Mesodermal cell (in vitro differentiated cells): ENCODE data around the gene PPP2R5B.
"Not testable (repeated sequence)": the region's sequence is repeated elsewhere in the genome, so short reads cannot be mapped to it uniquely, and the experiment has no call there.

ENCODE experiments used
- H3K27ac ChIP-seq: 2 replicates; pipeline ENCODE4 v1.7.0; 2013; ENCODE audit warnings: mild to moderate bottlenecking, low read depth, low read length, moderate library complexity; ENCODE audit not compliant: severe bottlenecking
- H3K36me3 ChIP-seq: 2 replicates; pipeline ENCODE4 v1.7.1; 2013; ENCODE audit warnings: mild to moderate bottlenecking, low read length, moderate library complexity; ENCODE audit not compliant: control insufficient read depth, insufficient read depth
- H3K4me1 ChIP-seq: one replicate; pipeline ENCODE4 v1.7.1; 2013; ENCODE audit warnings: mild to moderate bottlenecking, low read length; ENCODE audit not compliant: insufficient read depth, control insufficient read depth, poor library complexity, severe bottlenecking
- H3K4me3 ChIP-seq: 2 replicates; pipeline ENCODE4 v1.7.0; 2013; ENCODE audit warnings: low read length, control low read depth, mild to moderate bottlenecking; ENCODE audit not compliant: insufficient read depth, poor library complexity, severe bottlenecking; ENCODE audit errors: extremely low read depth
- H3K9me3 ChIP-seq: 2 replicates; pipeline ENCODE4 v1.7.1; 2013; ENCODE audit warnings: mild to moderate bottlenecking, low read length, moderate library complexity; ENCODE audit not compliant: control insufficient read depth
- WGBS, 2 experiments: methylation state at CpG; one replicate each; pipeline ENCODE4 v1.1.5; 2013; ENCODE audit warnings: missing lambda C conversion rate in 2 of 2; ENCODE audit not compliant: insufficient coverage in 2 of 2; 5-methylcytosine and 5-hydroxymethylcytosine counted together

The PPP2R5B gene

GRCh38 chr11:64959498-64959897, 35.0 kb downstream of the PPP2R5B start:
- Histone ChIP-seq H3K4me3 (no peak overlapping the region), H3K27ac (no peak overlapping the region), H3K4me1 (no peaks in the 10 kb centered on the region), H3K36me3 (no peaks in the 10 kb centered on the region), H3K9me3 (no peaks in the 10 kb centered on the region)
- WGBS, 2 experiments = 80% methylated on average over 1 of the region's 3 CpGs; no CpG with 5 or more reads in 1 of the 2 experiments

GRCh38 chr11:64960719-64961118, 36.2 kb downstream of the PPP2R5B start:
- no peaks in the 10 kb centered on the region for H3K36me3 ChIP-seq
- H3K27ac ChIP-seq = no peak overlapping the region
- WGBS, 2 experiments = 90 to 93% methylated on average over 3 of the region's 4 CpGs
- H3K4me1 ChIP-seq = no peaks in the 10 kb centered on the region
- no peaks in the 10 kb centered on the region for H3K9me3 ChIP-seq
- H3K4me3 ChIP-seq = no peak overlapping the region

- no peaks in the 10 kb centered on the region for H3K36me3 ChIP-seq
- no peak overlapping the region for H3K4me3 ChIP-seq
- H3K4me1 ChIP-seq = no peaks in the 10 kb centered on the region
- no peaks in the 10 kb centered on the region for H3K9me3 ChIP-seq
- WGBS, 2 experiments = 85 to 97% methylated on average over 3 to 5 of the region's 5 CpGs
- H3K27ac ChIP-seq = no peak overlapping the region
These were observed 38.7 kb downstream of the PPP2R5B start for GRCh38 chr11:64963072-64963631.

GRCh38 chr11:64967375-64967774, 42.9 kb downstream of the PPP2R5B start:
- Histone ChIP-seq H3K36me3 (no peaks in the 10 kb centered on the region), H3K9me3 (no peaks in the 10 kb centered on the region), H3K4me1 (no peaks in the 10 kb centered on the region), H3K4me3 (no peak overlapping the region), H3K27ac (no peak overlapping the region)
- WGBS, 2 experiments = 97 to 100% methylated on average over 2 to 3 of the region's 3 CpGs

- no peaks in the 10 kb centered on the region for H3K9me3 ChIP-seq
- no peak overlapping the region for H3K27ac ChIP-seq
- no peaks in the 10 kb centered on the region for H3K36me3 ChIP-seq
- 75 to 92% methylated on average over 4 to 5 of the region's 5 CpGs for WGBS, 2 experiments
- no peak overlapping the region for H3K4me3 ChIP-seq
- H3K4me1 ChIP-seq = no peaks in the 10 kb centered on the region
These were observed 44.7 kb downstream of the PPP2R5B start for GRCh38 chr11:64969209-64969608.

- no peak overlapping the region for H3K4me3 ChIP-seq
- WGBS, 2 experiments = 93 to 94% methylated on average over 2 to 8 of the region's 8 CpGs
- H3K4me1 ChIP-seq = no peaks in the 10 kb centered on the region
- no peaks in the 10 kb centered on the region for H3K36me3 ChIP-seq
- H3K27ac ChIP-seq = no peak overlapping the region
- H3K9me3 ChIP-seq = no peaks in the 10 kb centered on the region
These were observed 46.3 kb downstream of the PPP2R5B start for GRCh38 chr11:64970731-64971151.

- Histone ChIP-seq H3K9me3 (no peaks in the 10 kb centered on the region), H3K4me3 (no peak within 1 kb of the TSS), H3K36me3 (no peaks in the 10 kb centered on the region), H3K4me1 (no peaks in the 10 kb centered on the region), H3K27ac (no peak within 1 kb of the TSS)
- WGBS, 2 experiments = 91 to 97% methylated on average over 56 to 63 of the region's 69 CpGs
These were observed 47.1 kb downstream of the PPP2R5B start, which contains the start of gene MAJIN for GRCh38 chr11:64971421-64972233. MAJIN (minus strand) TSS chr11:64972108; CDS start chr11:64959405, 12,703 bp downstream.

- Histone ChIP-seq H3K36me3 (no peaks in the 10 kb centered on the region), H3K27ac (no peak overlapping the region), H3K9me3 (no peaks in the 10 kb centered on the region), H3K4me3 (no peak overlapping the region), H3K4me1 (no peaks in the 10 kb centered on the region)
- WGBS, 2 experiments = 89% methylated on average over 3 of the region's 5 CpGs; no CpG with 5 or more reads in 1 of the 2 experiments
These were observed 49.6 kb downstream of the PPP2R5B start for GRCh38 chr11:64974124-64974523.

- H3K4me1 ChIP-seq = no peaks in the 10 kb centered on the region
- 66 to 76% methylated on average over 2 of the region's 2 CpGs for WGBS, 2 experiments
- H3K4me3 ChIP-seq = no peak overlapping the region
- no peak overlapping the region for H3K27ac ChIP-seq
- H3K36me3 ChIP-seq = no peaks in the 10 kb centered on the region
- no peaks in the 10 kb centered on the region for H3K9me3 ChIP-seq
These were observed 52.2 kb downstream of the PPP2R5B start for GRCh38 chr11:64976651-64977050.

GRCh38 chr11:64983339-64983738, 58.9 kb downstream of the PPP2R5B start:
- H3K27ac ChIP-seq, H3K4me3 ChIP-seq, H3K9me3 ChIP-seq, H3K36me3 ChIP-seq, H3K4me1 ChIP-seq: not testable (repeated sequence)
- WGBS, 2 experiments = no CpG with 5 or more reads among the region's 5 CpGs
